ENCODE data around the gene ARFGEF2.

DNA sequence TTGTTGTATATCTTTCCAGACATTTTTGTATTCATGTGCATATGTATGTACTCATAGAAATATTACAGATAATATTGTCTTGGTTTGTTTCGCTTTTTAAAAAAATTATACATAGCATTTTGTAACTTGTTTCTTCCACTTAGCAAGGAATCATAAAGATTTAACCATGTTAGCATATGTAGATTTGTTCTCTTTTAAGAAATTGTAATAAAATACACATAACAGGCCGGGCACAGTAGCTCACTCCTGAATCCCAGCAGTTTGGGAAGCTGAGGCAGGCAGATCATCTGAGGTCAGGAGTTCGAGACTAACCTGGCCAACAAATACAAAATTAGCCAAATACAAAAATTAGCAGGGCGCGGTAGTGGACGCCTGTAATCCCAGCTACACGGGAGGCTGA is 80.2 kb downstream of the ARFGEF2 start:
- TF ChIP-seq, protein P1, sequence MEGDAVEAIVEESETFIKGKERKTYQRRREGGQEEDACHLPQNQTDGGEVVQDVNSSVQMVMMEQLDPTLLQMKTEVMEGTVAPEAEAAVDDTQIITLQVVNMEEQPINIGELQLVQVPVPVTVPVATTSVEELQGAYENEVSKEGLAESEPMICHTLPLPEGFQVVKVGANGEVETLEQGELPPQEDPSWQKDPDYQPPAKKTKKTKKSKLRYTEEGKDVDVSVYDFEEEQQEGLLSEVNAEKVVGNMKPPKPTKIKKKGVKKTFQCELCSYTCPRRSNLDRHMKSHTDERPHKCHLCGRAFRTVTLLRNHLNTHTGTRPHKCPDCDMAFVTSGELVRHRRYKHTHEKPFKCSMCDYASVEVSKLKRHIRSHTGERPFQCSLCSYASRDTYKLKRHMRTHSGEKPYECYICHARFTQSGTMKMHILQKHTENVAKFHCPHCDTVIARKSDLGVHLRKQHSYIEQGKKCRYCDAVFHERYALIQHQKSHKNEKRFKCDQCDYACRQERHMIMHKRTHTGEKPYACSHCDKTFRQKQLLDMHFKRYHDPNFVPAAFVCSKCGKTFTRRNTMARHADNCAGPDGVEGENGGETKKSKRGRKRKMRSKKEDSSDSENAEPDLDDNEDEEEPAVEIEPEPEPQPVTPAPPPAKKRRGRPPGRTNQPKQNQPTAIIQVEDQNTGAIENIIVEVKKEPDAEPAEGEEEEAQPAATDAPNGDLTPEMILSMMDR (IDR thresholded peaks at IDR 0.05) = no peak
- TF ChIP-seq EZH2phosphoT487 (IDR thresholded peaks at IDR 0.05) (no peak), EZH2 (IDR thresholded peaks at IDR 0.05) (no peak)

Measured in neural progenitor cell (in vitro differentiated cells).